ENCODE measurements around the gene LZTS3. TPM values are rescaled to one million over a fixed set of nuclear protein-coding genes. Genes with fewer than 3 reads are reported as not detected.

The LZTS3 gene
- total and polyA plus RNA-seq, 2 of the 13 experiments (the other 11 are each of a cell fraction or from before 2014, with no cell fraction given), result 10.1 to 31.3 TPM

DNA sequence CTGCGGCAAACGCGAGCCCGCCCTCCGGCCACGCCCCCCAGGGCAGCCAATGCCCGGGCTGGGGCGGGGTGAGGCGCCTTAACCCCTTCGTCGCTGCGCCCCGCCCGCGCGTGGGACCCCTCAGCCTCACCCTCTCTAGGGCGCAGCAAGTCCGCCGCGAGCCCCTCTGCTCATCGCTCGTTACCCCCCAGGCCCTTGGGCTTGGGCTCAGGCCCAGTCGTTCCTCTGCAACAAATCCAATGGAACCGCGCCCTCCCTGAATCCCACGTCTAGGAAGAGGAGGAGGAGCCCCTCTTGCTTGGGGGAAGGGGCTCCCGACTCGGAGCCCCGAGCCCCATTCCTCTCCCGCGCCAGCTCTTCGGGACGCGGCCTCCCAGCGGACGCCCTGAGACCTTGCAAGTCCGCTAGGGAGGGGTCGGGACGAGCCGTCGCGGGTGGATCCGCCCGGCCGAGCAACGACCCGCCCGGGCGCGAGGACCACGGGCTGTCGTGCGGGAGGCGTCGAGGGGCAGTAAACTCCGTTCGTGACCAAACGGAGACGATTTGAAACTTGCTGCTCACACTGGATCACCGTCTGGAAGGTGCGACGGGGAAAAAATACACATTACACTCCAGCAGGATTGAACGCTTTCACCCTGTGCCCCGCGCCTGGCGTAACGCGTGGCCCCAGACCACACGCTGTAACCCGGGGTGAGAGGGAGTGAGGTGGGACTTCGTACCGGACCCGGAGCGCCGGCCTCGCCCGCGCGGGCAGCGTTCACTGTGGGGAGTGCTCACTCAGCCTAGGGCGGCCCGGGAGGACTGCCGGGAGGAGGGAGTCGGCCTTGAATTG is 477 bp upstream of the LZTS3 start (continued):
- TF ChIP-seq HOXD1 (CRISPR knock-in tag; IDR thresholded peaks at IDR 0.05), result peak; percentile 65; the same call in 1 of the 2 replicates
- TF ChIP-seq, protein P1, sequence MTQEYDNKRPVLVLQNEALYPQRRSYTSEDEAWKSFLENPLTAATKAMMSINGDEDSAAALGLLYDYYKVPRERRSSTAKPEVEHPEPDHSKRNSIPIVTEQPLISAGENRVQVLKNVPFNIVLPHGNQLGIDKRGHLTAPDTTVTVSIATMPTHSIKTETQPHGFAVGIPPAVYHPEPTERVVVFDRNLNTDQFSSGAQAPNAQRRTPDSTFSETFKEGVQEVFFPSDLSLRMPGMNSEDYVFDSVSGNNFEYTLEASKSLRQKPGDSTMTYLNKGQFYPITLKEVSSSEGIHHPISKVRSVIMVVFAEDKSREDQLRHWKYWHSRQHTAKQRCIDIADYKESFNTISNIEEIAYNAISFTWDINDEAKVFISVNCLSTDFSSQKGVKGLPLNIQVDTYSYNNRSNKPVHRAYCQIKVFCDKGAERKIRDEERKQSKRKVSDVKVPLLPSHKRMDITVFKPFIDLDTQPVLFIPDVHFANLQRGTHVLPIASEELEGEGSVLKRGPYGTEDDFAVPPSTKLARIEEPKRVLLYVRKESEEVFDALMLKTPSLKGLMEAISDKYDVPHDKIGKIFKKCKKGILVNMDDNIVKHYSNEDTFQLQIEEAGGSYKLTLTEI (CRISPR knock-in tag; conservative IDR thresholded peaks at IDR 0.05), result no peak
- TF ChIP-seq ZBTB10 (CRISPR knock-in tag; IDR thresholded peaks at IDR 0.05; ENCODE audit: borderline replicate concordance), result peak; percentile 84; the same call in 1 of the 2 replicates
- TF ChIP-seq TAF15 (IDR thresholded peaks at IDR 0.05; ENCODE audit: low read depth, low read length, poor library complexity, severe bottlenecking), result peak; percentile 70
- TF ChIP-seq ZNF678 (CRISPR knock-in tag; IDR thresholded peaks at IDR 0.05), result no peak; the same call in none of the 2 replicates
- TF ChIP-seq, protein P2, sequence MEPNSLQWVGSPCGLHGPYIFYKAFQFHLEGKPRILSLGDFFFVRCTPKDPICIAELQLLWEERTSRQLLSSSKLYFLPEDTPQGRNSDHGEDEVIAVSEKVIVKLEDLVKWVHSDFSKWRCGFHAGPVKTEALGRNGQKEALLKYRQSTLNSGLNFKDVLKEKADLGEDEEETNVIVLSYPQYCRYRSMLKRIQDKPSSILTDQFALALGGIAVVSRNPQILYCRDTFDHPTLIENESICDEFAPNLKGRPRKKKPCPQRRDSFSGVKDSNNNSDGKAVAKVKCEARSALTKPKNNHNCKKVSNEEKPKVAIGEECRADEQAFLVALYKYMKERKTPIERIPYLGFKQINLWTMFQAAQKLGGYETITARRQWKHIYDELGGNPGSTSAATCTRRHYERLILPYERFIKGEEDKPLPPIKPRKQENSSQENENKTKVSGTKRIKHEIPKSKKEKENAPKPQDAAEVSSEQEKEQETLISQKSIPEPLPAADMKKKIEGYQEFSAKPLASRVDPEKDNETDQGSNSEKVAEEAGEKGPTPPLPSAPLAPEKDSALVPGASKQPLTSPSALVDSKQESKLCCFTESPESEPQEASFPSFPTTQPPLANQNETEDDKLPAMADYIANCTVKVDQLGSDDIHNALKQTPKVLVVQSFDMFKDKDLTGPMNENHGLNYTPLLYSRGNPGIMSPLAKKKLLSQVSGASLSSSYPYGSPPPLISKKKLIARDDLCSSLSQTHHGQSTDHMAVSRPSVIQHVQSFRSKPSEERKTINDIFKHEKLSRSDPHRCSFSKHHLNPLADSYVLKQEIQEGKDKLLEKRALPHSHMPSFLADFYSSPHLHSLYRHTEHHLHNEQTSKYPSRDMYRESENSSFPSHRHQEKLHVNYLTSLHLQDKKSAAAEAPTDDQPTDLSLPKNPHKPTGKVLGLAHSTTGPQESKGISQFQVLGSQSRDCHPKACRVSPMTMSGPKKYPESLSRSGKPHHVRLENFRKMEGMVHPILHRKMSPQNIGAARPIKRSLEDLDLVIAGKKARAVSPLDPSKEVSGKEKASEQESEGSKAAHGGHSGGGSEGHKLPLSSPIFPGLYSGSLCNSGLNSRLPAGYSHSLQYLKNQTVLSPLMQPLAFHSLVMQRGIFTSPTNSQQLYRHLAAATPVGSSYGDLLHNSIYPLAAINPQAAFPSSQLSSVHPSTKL (CRISPR knock-in tag; IDR thresholded peaks at IDR 0.05), result peak; percentile 67
- TF ChIP-seq NR2C2 (CRISPR knock-in tag; IDR thresholded peaks at IDR 0.05; ENCODE audit: borderline replicate concordance), result no peak
- TF ChIP-seq RELA (CRISPR knock-in tag; IDR thresholded peaks at IDR 0.05), result no peak; the same call in 1 of the 2 replicates
- TF ChIP-seq ISL2 (CRISPR knock-in tag; IDR thresholded peaks at IDR 0.05), result peak; percentile 56
- TF ChIP-seq, protein P3, sequence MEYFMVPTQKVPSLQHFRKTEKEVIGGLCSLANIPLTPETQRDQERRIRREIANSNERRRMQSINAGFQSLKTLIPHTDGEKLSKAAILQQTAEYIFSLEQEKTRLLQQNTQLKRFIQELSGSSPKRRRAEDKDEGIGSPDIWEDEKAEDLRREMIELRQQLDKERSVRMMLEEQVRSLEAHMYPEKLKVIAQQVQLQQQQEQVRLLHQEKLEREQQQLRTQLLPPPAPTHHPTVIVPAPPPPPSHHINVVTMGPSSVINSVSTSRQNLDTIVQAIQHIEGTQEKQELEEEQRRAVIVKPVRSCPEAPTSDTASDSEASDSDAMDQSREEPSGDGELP (IDR thresholded peaks at IDR 0.05; ENCODE audit: borderline replicate concordance, low read depth), result peak; percentile 13; the same call in 1 of the 2 replicates
- TF ChIP-seq HDAC2 (CRISPR knock-in tag; IDR thresholded peaks at IDR 0.05), result peak; percentile 95
- no peak for TF ChIP-seq SRSF4 (IDR thresholded peaks at IDR 0.05; ENCODE audit: low read depth, low read length, poor library complexity, severe bottlenecking)
- TF ChIP-seq ZNF17 (CRISPR knock-in tag; IDR thresholded peaks at IDR 0.05), result peak; percentile 72; the same call in 1 of the 2 replicates
- TF ChIP-seq HNF4G (IDR thresholded peaks at IDR 0.05; ENCODE audit: borderline replicate concordance, low read depth, low read length), result peak; percentile 79
- TF ChIP-seq HNF4G (CRISPR knock-in tag; IDR thresholded peaks at IDR 0.05; ENCODE audit: borderline replicate concordance, low read depth), result peak; percentile 93
